Kidney (tissue), 14 donors: ENCODE data around the gene ANKRD31. TPM values are rescaled to one million over a fixed set of nuclear protein-coding genes. Genes with fewer than 3 reads are reported as not detected.

Experiments used
- DNase-seq, 5 donors: peaks; one replicate each; pipeline ENCODE4 v3.0.0-alpha.2; 2013 to 2020
- FAIRE-seq: peaks from 2 replicates; lab custom pipeline; 2012; peaks lifted over from hg19 to GRCh38; lab: Jason Lieb, UNC
- H3K27ac ChIP-seq, 2 donors: one replicate each; pipeline ENCODE4 v1.7.0; 2013; ENCODE audit warnings: low read depth in 2 of 2, low read length in 2 of 2, inconsistent platforms in 1 of 2
- H3K27me3 ChIP-seq: one replicate; pipeline ENCODE4 v1.7.1; 2013; ENCODE audit warnings: low read length, inconsistent platforms; ENCODE audit not compliant: control insufficient read depth, insufficient read depth
- H3K36me3 ChIP-seq, 3 donors: one replicate each; pipeline versions ENCODE4 v1.7.0 to v1.7.1; 2013; ENCODE audit warnings: low read length in 3 of 3, control low read depth in 1 of 3, inconsistent platforms in 1 of 3; ENCODE audit not compliant: insufficient read depth in 3 of 3, control insufficient read depth in 2 of 3
- H3K4me1 ChIP-seq, 3 donors: one replicate each; pipeline versions ENCODE4 v1.7.0 to v1.7.1; 2013; ENCODE audit warnings: low read length in 3 of 3, inconsistent platforms in 1 of 3, low read depth in 1 of 3; ENCODE audit not compliant: control insufficient read depth in 2 of 3, insufficient read depth in 2 of 3
- H3K4me3 ChIP-seq, 3 donors: one replicate each; pipeline versions ENCODE4 v1.7.0 to v1.8.1; 2013; ENCODE audit warnings: low read length in 3 of 3, control low read depth in 1 of 3, inconsistent platforms in 1 of 3
- H3K9ac ChIP-seq, 3 donors: one replicate each; pipeline versions ENCODE4 v1.7.0 to v1.7.1; 2013; ENCODE audit warnings: low read length in 3 of 3, control low read depth in 1 of 3, inconsistent platforms in 1 of 3
- H3K9me3 ChIP-seq, 3 donors: one replicate each; pipeline versions ENCODE4 v1.7.0 to v1.7.1; 2013; ENCODE audit warnings: low read length in 3 of 3, control low read depth in 1 of 3, inconsistent platforms in 1 of 3; ENCODE audit not compliant: control insufficient read depth in 2 of 3, insufficient read depth in 1 of 3
- intact Hi-C: fragments of 100-400 bp; cut with DNase I; formaldehyde crosslinking; loops from one replicate; pipeline ENCODE4 v1.11.1; 2022
- polyA plus RNA-seq: library from polyadenylated mRNA; stranded (reverse); fragments of 350-450 nt; fragmentation: Illumina TruSeq; extraction: RNeasy Lipid Tissue Mini Kit (QIAGEN cat#74804); gene quantifications from one replicate; pipeline ENCODE4 v1.2.3, GENCODE V29; 2014; ENCODE audit warnings: low read depth, low replicate concordance; ENCODE audit not compliant: insufficient read depth
- total RNA-seq: library from RNA; stranded (reverse); fragmentation: NEBNext Ultra II Directional; extraction: Animal tissue kit (Norgen Biotek cat#: 25700); gene quantifications from one replicate; pipeline ENCODE4 v1.2.1, GENCODE V29; 2021
- TF ChIP-seq, protein P1 (sequence below): IDR thresholded peaks from 3 replicates; pipeline ENCODE4 v1.5.1; 2012; ENCODE audit warnings: mild to moderate bottlenecking, moderate library complexity, borderline replicate concordance; ENCODE audit not compliant: insufficient read depth; ENCODE audit errors: extremely low read depth
- donor health status: control.
- donor health status: control.
- donor health status: control.
- donor health status: control.
- donor health status: control.
- donor health status: DM: yes; HTN: yes; CAD: no.
- donor health status: Normal renal cell carcinoma (clear cell type).

ANKRD31 gene
- total and polyA plus RNA-seq, 2 donors from 2014 or later, result 0.17 to 0.38 TPM

DNA sequence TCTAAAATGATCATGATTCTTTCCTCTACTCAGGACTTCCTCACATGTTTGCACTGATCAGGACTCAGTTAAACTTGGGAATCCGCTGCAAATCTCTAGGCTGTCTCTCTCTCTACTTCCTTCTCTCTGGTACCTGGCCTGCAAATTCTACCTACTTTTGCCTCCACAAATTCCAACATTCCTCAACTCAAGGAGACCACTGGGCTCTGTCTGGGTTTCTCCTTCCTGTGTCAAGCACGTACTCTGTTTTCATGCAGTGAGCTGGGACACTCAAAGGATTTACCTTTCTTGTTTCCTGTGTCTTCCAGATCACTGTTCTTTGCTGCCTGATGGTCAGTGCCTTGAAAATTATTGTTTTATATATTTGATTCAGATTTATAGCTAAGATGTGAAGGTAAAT, 45.9 kb upstream of the ANKRD31 start:
- Histone ChIP-seq H3K4me1 (no peaks in the 10 kb centered on the region), H3K9me3 (no peaks in the 10 kb centered on the region), H3K27me3 (no peaks in the 10 kb centered on the region), H3K27ac (no peak overlapping the region), H3K4me3 (no peak overlapping the region), H3K9ac (no peak overlapping the region), H3K36me3 (no peaks in the 10 kb centered on the region)
- TF ChIP-seq, protein P1, sequence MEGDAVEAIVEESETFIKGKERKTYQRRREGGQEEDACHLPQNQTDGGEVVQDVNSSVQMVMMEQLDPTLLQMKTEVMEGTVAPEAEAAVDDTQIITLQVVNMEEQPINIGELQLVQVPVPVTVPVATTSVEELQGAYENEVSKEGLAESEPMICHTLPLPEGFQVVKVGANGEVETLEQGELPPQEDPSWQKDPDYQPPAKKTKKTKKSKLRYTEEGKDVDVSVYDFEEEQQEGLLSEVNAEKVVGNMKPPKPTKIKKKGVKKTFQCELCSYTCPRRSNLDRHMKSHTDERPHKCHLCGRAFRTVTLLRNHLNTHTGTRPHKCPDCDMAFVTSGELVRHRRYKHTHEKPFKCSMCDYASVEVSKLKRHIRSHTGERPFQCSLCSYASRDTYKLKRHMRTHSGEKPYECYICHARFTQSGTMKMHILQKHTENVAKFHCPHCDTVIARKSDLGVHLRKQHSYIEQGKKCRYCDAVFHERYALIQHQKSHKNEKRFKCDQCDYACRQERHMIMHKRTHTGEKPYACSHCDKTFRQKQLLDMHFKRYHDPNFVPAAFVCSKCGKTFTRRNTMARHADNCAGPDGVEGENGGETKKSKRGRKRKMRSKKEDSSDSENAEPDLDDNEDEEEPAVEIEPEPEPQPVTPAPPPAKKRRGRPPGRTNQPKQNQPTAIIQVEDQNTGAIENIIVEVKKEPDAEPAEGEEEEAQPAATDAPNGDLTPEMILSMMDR, result no peak
- no peak for DNase-seq
- intact Hi-C loops, result no loop called here
- FAIRE-seq, result no peak

DNA sequence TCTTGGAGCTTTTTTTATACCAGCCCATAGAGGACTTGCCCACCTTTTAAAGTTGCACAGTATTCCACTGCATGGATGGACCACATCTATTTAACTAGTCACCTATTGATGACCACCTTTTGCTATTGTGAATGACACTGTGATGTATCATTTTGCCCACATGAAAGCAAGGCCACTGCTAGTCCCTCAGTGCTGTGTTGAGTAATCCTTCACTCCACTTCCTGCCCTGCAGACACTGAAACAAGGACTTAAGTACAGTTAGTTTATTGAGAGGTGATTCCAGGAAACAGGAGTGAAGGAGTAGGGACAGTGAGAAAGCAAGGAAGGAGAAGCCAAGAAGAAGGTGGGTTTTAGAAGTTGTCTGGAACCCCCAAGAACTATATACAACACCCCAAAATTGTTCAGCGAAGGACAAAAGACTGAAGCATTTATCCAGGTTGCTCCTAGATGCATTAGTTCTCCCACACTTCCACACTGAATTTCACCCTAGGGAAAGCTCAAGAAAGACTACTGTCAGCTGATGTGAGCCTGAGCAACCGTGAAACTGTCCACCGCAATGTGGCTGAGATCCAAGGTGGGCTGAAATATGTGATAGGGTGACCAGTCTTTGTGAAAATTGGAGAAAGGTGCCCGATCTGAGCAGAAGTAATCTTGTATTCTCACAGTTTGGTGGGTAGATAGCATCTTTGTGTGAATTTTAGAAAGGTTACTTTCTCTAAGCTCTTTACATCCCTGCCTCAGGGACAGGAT, 45.2 kb upstream of the ANKRD31 start:
- Histone ChIP-seq H3K4me3 (no peak overlapping the region), H3K27ac (no peak overlapping the region), H3K36me3 (no peaks in the 10 kb centered on the region), H3K4me1 (no peaks in the 10 kb centered on the region), H3K27me3 (no peaks in the 10 kb centered on the region), H3K9me3 (no peaks in the 10 kb centered on the region), H3K9ac (no peak overlapping the region)
- FAIRE-seq (no peak), DNase-seq (no peak)
- TF ChIP-seq, protein P1, result no peak
- intact Hi-C loops, result no loop called here

DNA sequence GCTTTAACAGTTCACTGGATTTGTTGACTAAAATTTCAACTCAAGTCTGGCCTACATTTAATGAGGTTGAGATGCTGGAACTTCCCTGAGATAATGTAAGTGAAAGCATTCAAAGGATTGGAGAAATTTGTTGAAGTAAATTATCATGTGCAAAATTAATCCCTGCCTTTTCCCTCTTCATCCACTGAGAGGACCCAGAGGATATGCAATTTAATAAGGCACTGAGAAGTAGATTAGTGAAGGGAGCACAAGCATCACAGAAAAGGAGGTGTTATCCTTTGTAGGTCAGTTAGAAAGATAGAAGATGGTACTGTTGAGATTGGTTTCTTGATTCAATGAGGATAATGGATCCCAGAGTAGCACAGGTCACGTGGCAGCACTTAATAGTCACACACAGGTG, 42.6 kb upstream of the ANKRD31 start:
- Histone ChIP-seq H3K9me3 (no peaks in the 10 kb centered on the region), H3K9ac (no peak overlapping the region), H3K36me3 (no peaks in the 10 kb centered on the region), H3K27ac (no peak overlapping the region), H3K4me3 (no peak overlapping the region), H3K4me1 (no peaks in the 10 kb centered on the region), H3K27me3 (no peaks in the 10 kb centered on the region)
- no peak for DNase-seq
- no peak for FAIRE-seq
- intact Hi-C loops, result no loop called here
- TF ChIP-seq, protein P1, result no peak

DNA sequence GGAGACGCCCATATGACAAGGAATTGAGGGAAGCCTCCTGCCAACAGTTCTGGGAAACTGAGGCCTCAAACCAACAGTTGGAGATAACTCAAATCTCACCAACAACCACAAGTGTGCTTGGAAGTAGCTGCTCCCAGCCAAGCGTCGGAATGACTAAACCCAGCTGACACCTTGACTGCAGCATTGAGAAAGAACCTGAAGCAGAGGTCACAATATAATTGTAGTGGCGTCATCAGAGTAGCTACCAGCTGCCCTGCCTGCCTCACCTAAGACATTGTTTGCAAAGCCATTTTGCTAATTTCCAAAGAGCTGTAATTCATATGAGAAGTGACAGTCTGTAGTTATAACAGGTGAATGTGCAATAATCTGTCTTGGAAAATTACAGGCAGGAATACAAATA, 40.8 kb upstream of the ANKRD31 start:
- H3K9ac ChIP-seq, result no peak overlapping the region
- no peaks in the 10 kb centered on the region for H3K36me3 ChIP-seq
- DNase-seq (no peak), FAIRE-seq (no peak)
- intact Hi-C loops, result no loop called here
- no peak overlapping the region for H3K27ac ChIP-seq
- no peak overlapping the region for H3K4me3 ChIP-seq
- TF ChIP-seq, protein P1, result no peak
- H3K27me3 ChIP-seq, result no peaks in the 10 kb centered on the region
- H3K4me1 ChIP-seq, result no peaks in the 10 kb centered on the region
- H3K9me3 ChIP-seq, result no peaks in the 10 kb centered on the region
